HepG2 (cell line): ENCODE measurements around the gene RLF. TPM values are rescaled to one million over a fixed set of nuclear protein-coding genes. Genes with fewer than 3 reads are reported as not detected.

Experiments
- ATF4 ChIP-seq, 2 experiments: fragments of 450-650 bp in 1 of 2; sonication (generic) in 1 of 2; formaldehyde crosslinking; IDR thresholded peaks; 2 replicates each; pipeline versions ENCODE4 v1.5.0 to v1.8.0; 2020 to 2022; ENCODE audit warnings: mild to moderate bottlenecking in 1 of 2, missing genetic modification reagents in 1 of 2
- CREM ChIP-seq, 2 experiments: sonication (generic) in 1 of 2; formaldehyde crosslinking in 1 of 2; IDR thresholded peaks; 2 replicates each; pipeline versions ENCODE4 v1.4.0 to v1.6.1; 2016 to 2020; ENCODE audit warnings: antibody characterized with exemption in 1 of 2, mild to moderate bottlenecking in 1 of 2, missing genetic modification reagents in 1 of 2
- MLXIP ChIP-seq: sonication (generic); formaldehyde crosslinking; IDR thresholded peaks from 2 replicates; pipeline ENCODE4 v1.9.0; 2021; ENCODE audit warnings: missing genetic modification reagents, borderline replicate concordance
- NKX3-1 ChIP-seq: sonication (generic); formaldehyde crosslinking; IDR thresholded peaks from 2 replicates; pipeline ENCODE4 v1.5.0; 2020; ENCODE audit warnings: missing genetic modification reagents
- RAD21 ChIP-seq: fragments of 450-650 bp; formaldehyde crosslinking; IDR thresholded peaks from 2 replicates; pipeline ENCODE4 v1.5.0; 2020; ENCODE audit warnings: mild to moderate bottlenecking
- SAFB2 ChIP-seq: sonication (generic); formaldehyde crosslinking; IDR thresholded peaks from 2 replicates; pipeline ENCODE4 v1.5.1; 2020; ENCODE audit warnings: missing genetic modification reagents, low read depth, mild to moderate bottlenecking, borderline replicate concordance
- ZBTB10 ChIP-seq: sonication (generic); formaldehyde crosslinking; IDR thresholded peaks from 2 replicates; pipeline ENCODE4 v1.4.0; 2020; ENCODE audit warnings: missing genetic modification reagents, borderline replicate concordance
- ZBTB7B ChIP-seq: sonication (generic); formaldehyde crosslinking; IDR thresholded peaks from 2 replicates; pipeline ENCODE4 v1.4.0; 2020; ENCODE audit warnings: missing genetic modification reagents
- ZC3H13 ChIP-seq: sonication (generic); formaldehyde crosslinking; IDR thresholded peaks from 2 replicates; pipeline ENCODE4 v1.8.1; 2023; ENCODE audit warnings: mild to moderate bottlenecking, missing genetic modification reagents, moderate library complexity
- ZHX2 ChIP-seq, 2 experiments: sonication (generic) in 1 of 2; formaldehyde crosslinking in 1 of 2; IDR thresholded peaks; 2 replicates each; pipeline versions ENCODE4 v1.6.1 to v1.9.0; 2014 to 2022; ENCODE audit warnings: antibody characterized with exemption in 1 of 2, borderline replicate concordance in 1 of 2, inconsistent platforms in 1 of 2, low read depth in 1 of 2, missing genetic modification reagents in 1 of 2
- ZNF556 ChIP-seq: sonication (generic); formaldehyde crosslinking; IDR thresholded peaks from 2 replicates; pipeline ENCODE4 v1.4.0; 2020; ENCODE audit warnings: mild to moderate bottlenecking, missing genetic modification reagents, borderline replicate concordance
- ZNF619 ChIP-seq: sonication (generic); formaldehyde crosslinking; IDR thresholded peaks from 2 replicates; pipeline ENCODE4 v1.4.0; 2020; ENCODE audit warnings: mild to moderate bottlenecking, missing genetic modification reagents
- ZNF660 ChIP-seq: sonication (generic); formaldehyde crosslinking; IDR thresholded peaks from 2 replicates; pipeline ENCODE4 v1.5.1; 2020; ENCODE audit warnings: mild to moderate bottlenecking, low read depth, missing genetic modification reagents, borderline replicate concordance
- ZNF713 ChIP-seq: sonication (generic); formaldehyde crosslinking; IDR thresholded peaks from 2 replicates; pipeline ENCODE4 v1.4.0; 2020; ENCODE audit warnings: mild to moderate bottlenecking, missing genetic modification reagents
- polyA plus RNA-seq, 8 experiments: library from polyadenylated mRNA; depleted of rRNA in 3 of 8; stranded (reverse) in 7 of 8; unstranded in 1 of 8; fragments of >200 nt; fragmentation: Illumina TruSeq in 4 of 8; extraction: Trizol in 4 of 8; gene quantifications; 2 replicates each; pipeline versions ENCODE4 v1.2.1 to v1.2.3, GENCODE V29; 2011 to 2016; ENCODE audit warnings: low read depth in 4 of 8, missing spikeins in 1 of 8, mixed read lengths in 1 of 8; ENCODE audit not compliant: insufficient read depth in 1 of 8
- total RNA-seq, 5 experiments: library from RNA; depleted of rRNA; stranded (reverse); fragments of >200 nt; fragmentation: Illumina TruSeq; extraction: Trizol; gene quantifications; 2 replicates each; pipeline ENCODE4 v1.2.3, GENCODE V29; 2016; ENCODE audit warnings: low read depth in 1 of 5

RLF gene
- total and polyA plus RNA-seq, 2 of the 13 experiments (the other 11 are each of a cell fraction or from before 2014, with no cell fraction given) = 9.0 to 15.7 TPM

GRCh38 chr1:40257688-40258444 lies 96.7 kb downstream of the RLF start, which contains the start of gene ZMPSTE24 (continued):
- TF ChIP-seq SAFB2 (CRISPR knock-in tag) (peak; percentile 83; the same call in 1 of the 2 replicates), CREM (IDR thresholded peaks at IDR 0.05) (peak; percentile 88), CREM (CRISPR knock-in tag; IDR thresholded peaks at IDR 0.05) (no peak; the same call in 1 of the 2 replicates), ZC3H13 (CRISPR knock-in tag) (peak; percentile 72; the same call in 1 of the 2 replicates), ZHX2 (IDR thresholded peaks at IDR 0.05; ENCODE audit: low read depth) (peak; percentile 84), ZHX2 (CRISPR knock-in tag; IDR thresholded peaks at IDR 0.05; ENCODE audit: borderline replicate concordance) (no peak), ZNF619 (CRISPR knock-in tag) (0 out of 2 replicates have a peak, but pooled peaks have one; percentile 28), ATF4 (CRISPR knock-in tag; IDR thresholded peaks at IDR 0.05) (peak in 1 of 2 experiments; percentile 71; a peak in 1 of 4 replicates), NKX3-1 (CRISPR knock-in tag) (0 out of 2 replicates have a peak, but pooled peaks have one; percentile 34), ZNF556 (CRISPR knock-in tag) (peak; percentile 99), ZNF660 (CRISPR knock-in tag) (no peak), ZBTB7B (CRISPR knock-in tag) (peak; percentile 74; the same call in 1 of the 2 replicates), RAD21 (CRISPR knock-in tag) (peak; percentile 43), ZNF713 (CRISPR knock-in tag) (no peak), ZBTB10 (CRISPR knock-in tag) (peak; percentile 61; the same call in 1 of the 2 replicates), MLXIP (CRISPR knock-in tag) (peak; percentile 28; the same call in 1 of the 2 replicates)
